Left lung (tissue), 10 donors: ENCODE measurements around the gene BAIAP2. TPM values are rescaled to one million over a fixed set of nuclear protein-coding genes. Genes with fewer than 3 reads are reported as not detected.

ENCODE experiments used
- ATAC-seq: fragments of 200-7000 bp; cut with Tn5 transposase; one replicate; pipeline ENCODE4 v1.9.1; 2020; ENCODE audit warnings: moderate library complexity
- DNase-seq, 4 donors: peaks; one replicate each; pipeline ENCODE4 v3.0.0-alpha.2; 2013 to 2020
- H3K27ac ChIP-seq, 2 donors: fragments of 200-600 bp; sonication (generic) in 1 of 2; one replicate each; pipeline versions ENCODE4 v1.5.0 to v1.8.0; 2020 to 2021
- H3K27me3 ChIP-seq, 2 donors: fragments of 200-600 bp; sonication (generic) in 1 of 2; one replicate each; pipeline versions ENCODE4 v1.5.0 to v1.8.0; 2020 to 2021
- H3K36me3 ChIP-seq, 2 donors: fragments of 200-600 bp; sonication (generic) in 1 of 2; one replicate each; pipeline versions ENCODE4 v1.5.0 to v1.8.0; 2020 to 2021
- H3K4me1 ChIP-seq, 2 donors: fragments of 200-600 bp; one replicate each; pipeline ENCODE4 v1.8.0; 2021
- H3K4me3 ChIP-seq, 2 donors: fragments of 200-600 bp; sonication (generic) in 1 of 2; one replicate each; pipeline versions ENCODE4 v1.5.0 to v1.8.0; 2020 to 2021; ENCODE audit warnings: mild to moderate bottlenecking in 1 of 2
- H3K9me3 ChIP-seq, 2 donors: fragments of 200-600 bp; sonication (generic) in 1 of 2; one replicate each; pipeline versions ENCODE4 v1.5.0 to v1.8.0; 2020 to 2021
- intact Hi-C, 2 donors: fragments of 100-400 bp; cut with DNase I; formaldehyde crosslinking; loops; one replicate each; pipeline versions ENCODE4 v1.11.2 to v1.14.2; 2022
- polyA plus RNA-seq, 6 donors: library from polyadenylated mRNA; unstranded; fragments of 120-200 nt; gene quantifications; one replicate each; pipeline ENCODE4 v1.2.1, GENCODE V29; 2013; ENCODE audit not compliant: insufficient read length in 6 of 6
- total RNA-seq, 2 donors: library from RNA; stranded (reverse); fragmentation: NEBNext Ultra II Directional; extraction: Animal tissue kit (Norgen Biotek cat#: 25700); gene quantifications; one replicate each; pipeline ENCODE4 v1.2.1, GENCODE V29; 2021
- TF ChIP-seq, protein P1 (sequence below), 2 donors: fragments of 200-600 bp; sonication (generic) in 1 of 2; IDR thresholded peaks; one replicate each; pipeline versions ENCODE4 v1.5.0 to v1.8.0; 2021; ENCODE audit warnings: antibody characterized with exemption in 2 of 2
- donor health status: DM: no; HTN: yes; CAD: no.
- donor health status: DM: no; HTN: no; CAD: no.

The BAIAP2 gene
- total and polyA plus RNA-seq, 8 donors: 40.9 to 135 (median 52.6) TPM

DNA sequence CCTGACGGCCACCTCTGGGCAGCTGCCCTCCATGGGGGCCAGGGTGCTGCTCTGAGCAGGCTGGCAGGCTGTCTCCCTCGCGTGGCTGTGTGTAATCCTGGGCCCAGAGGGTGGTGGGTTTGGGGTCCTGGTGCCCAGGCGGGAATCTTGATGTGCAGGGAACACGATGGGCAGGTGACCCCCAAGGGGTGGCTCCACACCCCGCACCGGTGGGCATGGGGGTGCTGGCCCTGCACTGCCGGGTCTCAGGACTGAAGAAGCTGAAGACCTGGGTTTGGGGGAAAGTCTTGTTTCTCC lies 34.7 kb upstream of the BAIAP2 start:
- Histone ChIP-seq H3K4me1 (peaks cover 4 to 26% of the 10 kb centered on the region in 2 donors), H3K4me3 (no peak overlapping the region), H3K27ac (no peak overlapping the region), H3K27me3 (peaks cover 22 to 38% of the 10 kb centered on the region in 2 donors), H3K36me3 (peaks cover 3 to 53% of the 10 kb centered on the region in 2 donors), H3K9me3 (no peaks in the 10 kb centered on the region)
- ATAC-seq: no peak
- intact Hi-C loops: no loop called here
- peak in 1 of 4 donors; percentile 68 for DNase-seq
- TF ChIP-seq, protein P1, sequence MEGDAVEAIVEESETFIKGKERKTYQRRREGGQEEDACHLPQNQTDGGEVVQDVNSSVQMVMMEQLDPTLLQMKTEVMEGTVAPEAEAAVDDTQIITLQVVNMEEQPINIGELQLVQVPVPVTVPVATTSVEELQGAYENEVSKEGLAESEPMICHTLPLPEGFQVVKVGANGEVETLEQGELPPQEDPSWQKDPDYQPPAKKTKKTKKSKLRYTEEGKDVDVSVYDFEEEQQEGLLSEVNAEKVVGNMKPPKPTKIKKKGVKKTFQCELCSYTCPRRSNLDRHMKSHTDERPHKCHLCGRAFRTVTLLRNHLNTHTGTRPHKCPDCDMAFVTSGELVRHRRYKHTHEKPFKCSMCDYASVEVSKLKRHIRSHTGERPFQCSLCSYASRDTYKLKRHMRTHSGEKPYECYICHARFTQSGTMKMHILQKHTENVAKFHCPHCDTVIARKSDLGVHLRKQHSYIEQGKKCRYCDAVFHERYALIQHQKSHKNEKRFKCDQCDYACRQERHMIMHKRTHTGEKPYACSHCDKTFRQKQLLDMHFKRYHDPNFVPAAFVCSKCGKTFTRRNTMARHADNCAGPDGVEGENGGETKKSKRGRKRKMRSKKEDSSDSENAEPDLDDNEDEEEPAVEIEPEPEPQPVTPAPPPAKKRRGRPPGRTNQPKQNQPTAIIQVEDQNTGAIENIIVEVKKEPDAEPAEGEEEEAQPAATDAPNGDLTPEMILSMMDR (IDR thresholded peaks at IDR 0.05): no peak

GRCh38 chr17:81000631-81001357 lies 34.2 kb upstream of the BAIAP2 start:
- no peak for ATAC-seq
- no peak for DNase-seq
- H3K27ac ChIP-seq: no peak overlapping the region
- H3K36me3 ChIP-seq: peaks cover 3 to 48% of the 10 kb centered on the region in 2 donors
- intact Hi-C loops: no loop called here
- TF ChIP-seq, protein P1 (IDR thresholded peaks at IDR 0.05): no peak
- no peaks in the 10 kb centered on the region for H3K9me3 ChIP-seq
- H3K27me3 ChIP-seq: peaks cover 22 to 43% of the 10 kb centered on the region in 2 donors
- peaks cover 4 to 26% of the 10 kb centered on the region in 2 donors for H3K4me1 ChIP-seq
- H3K4me3 ChIP-seq: no peak overlapping the region

DNA sequence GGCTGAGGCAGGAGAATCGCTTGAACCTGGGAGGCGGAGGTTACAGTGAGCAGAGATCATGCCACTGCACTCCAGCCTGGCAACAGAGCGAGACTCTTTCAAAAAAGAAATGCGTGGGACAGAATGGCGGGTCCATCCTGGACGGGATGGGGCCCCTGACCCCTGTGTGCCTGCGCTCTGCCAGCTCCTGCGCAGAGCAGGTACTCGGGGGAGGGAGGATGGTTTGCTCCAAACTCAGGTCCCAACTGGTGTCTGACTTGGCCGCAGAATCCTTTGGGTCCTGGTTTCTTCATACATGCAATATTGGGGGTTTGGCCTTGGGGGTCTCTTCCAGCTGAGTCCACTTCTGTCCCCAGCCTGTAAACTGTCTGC lies 33.0 kb upstream of the BAIAP2 start:
- H3K36me3 ChIP-seq: peaks cover 3 to 36% of the 10 kb centered on the region in 2 donors
- DNase-seq: peak in 1 of 4 donors; percentile 37
- peaks cover 4 to 26% of the 10 kb centered on the region in 2 donors for H3K4me1 ChIP-seq
- TF ChIP-seq, protein P1 (IDR thresholded peaks at IDR 0.05): no peak
- H3K27ac ChIP-seq: no peak overlapping the region
- H3K27me3 ChIP-seq: peaks cover 22 to 54% of the 10 kb centered on the region in 2 donors
- no peak overlapping the region for H3K4me3 ChIP-seq
- intact Hi-C loops: no loop called here
- H3K9me3 ChIP-seq: no peaks in the 10 kb centered on the region
- ATAC-seq: no peak

DNA sequence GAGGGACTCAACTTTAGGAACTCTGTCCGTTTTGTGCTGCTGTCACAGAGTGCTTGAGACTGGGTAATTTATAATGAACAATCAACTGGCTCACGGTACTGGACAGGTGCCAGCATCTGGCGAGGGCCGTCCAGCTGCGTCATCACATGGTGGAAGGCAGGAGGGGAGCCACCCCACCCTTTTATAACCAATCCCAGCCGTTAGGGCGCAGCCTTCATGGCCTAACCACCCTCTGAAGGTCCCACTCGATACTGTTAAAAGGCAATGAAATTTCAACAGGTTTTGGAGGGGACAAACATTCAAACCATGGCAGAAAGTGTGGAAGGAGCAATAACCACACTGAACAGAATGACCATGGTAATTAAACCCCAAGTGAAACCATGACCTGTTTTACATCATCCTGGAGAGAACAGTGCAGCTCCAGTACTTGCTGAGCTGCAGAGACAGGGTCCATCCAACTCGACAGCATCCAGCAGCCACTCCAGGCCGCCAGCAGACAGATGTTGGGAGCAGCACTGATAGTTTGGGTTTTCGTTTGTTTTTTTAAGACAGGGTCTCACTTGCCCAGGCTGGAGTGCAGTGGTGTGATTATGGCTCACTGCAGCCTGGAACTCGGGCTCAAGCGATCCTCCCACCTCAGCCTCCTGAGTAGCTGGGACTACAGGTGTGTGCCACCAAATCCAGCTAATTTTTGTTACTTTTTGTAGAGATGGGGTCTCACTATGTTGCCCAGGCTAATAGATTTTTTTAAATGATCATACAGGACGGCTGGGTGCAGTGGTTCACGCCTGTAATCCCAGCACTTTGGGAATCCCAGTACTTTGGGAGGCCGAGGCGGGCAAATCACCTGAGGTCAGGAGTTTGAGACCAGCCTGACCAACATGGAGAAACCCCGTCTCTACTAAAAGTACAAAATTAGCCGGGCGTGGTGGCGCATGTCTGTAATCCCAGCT lies 32.3 kb upstream of the BAIAP2 start:
- Histone ChIP-seq H3K36me3 (peaks cover 0 to 29% of the 10 kb centered on the region in 2 donors), H3K9me3 (no peaks in the 10 kb centered on the region), H3K27me3 (peaks cover 22 to 54% of the 10 kb centered on the region in 2 donors), H3K4me1 (peaks cover 4 to 26% of the 10 kb centered on the region in 2 donors), H3K27ac (no peak overlapping the region), H3K4me3 (no peak overlapping the region)
- intact Hi-C loops: no loop called here
- DNase-seq (peak in 2 of 4 donors; percentile 49 to 71), ATAC-seq (peak; percentile 21)
- TF ChIP-seq, protein P1 (IDR thresholded peaks at IDR 0.05): no peak
